H1 (cell line): ENCODE data around the gene TASP1. TPM values are rescaled to one million over a fixed set of nuclear protein-coding genes. Genes with fewer than 3 reads are reported as not detected.

Experiments used
- CTCF ChIA-PET: fragments of 300-600 bp; sonication (Branson Sonifier 250); formaldehyde crosslinking; loops from one replicate; lab custom pipeline; 2021; ENCODE audit not compliant: partially characterized antibody; lab: Charles Lee
- POLR2A ChIA-PET: fragments of 300-600 bp; sonication (Branson Sonifier 250); formaldehyde crosslinking; loops from one replicate; lab custom pipeline; 2021; ENCODE audit warnings: inconsistent platforms; ENCODE audit not compliant: partially characterized antibody; lab: Charles Lee
- DNase-seq, 2 experiments: peaks; one replicate each; pipeline versions ENCODE4 v3.0.0 to v3.0.0-alpha.2; 2010 to 2022; ENCODE audit warnings: low spot score in 2 of 2, low read depth in 1 of 2, mixed read lengths in 1 of 2
- FAIRE-seq: peaks from 2 replicates; lab custom pipeline; 2011; peaks lifted over from hg19 to GRCh38; lab: Jason Lieb, UNC
- H2AFZ ChIP-seq: 2 replicates; pipeline ENCODE4 v1.8.1; 2012; ENCODE audit warnings: low read length, inconsistent platforms
- H2AK5ac ChIP-seq: 2 replicates; pipeline ENCODE4 v1.6.1; 2013; ENCODE audit warnings: low read depth, low read length
- H2BK120ac ChIP-seq: replicated peaks from 2 replicates; pipeline ENCODE3; 2013; ENCODE audit warnings: low read depth, low read length, inconsistent platforms
- H2BK12ac ChIP-seq: 2 replicates; pipeline ENCODE4 v1.6.1; 2013; ENCODE audit warnings: low read depth, low read length
- H2BK15ac ChIP-seq: 2 replicates; pipeline ENCODE4 v1.6.1; 2013; ENCODE audit warnings: low read length
- H2BK20ac ChIP-seq: 2 replicates; pipeline ENCODE4 v1.6.1; 2013; ENCODE audit warnings: low read length
- H2BK5ac ChIP-seq: 2 replicates; pipeline ENCODE4 v1.6.1; 2013; ENCODE audit warnings: low read depth, low read length
- H3K14ac ChIP-seq: 2 replicates; pipeline ENCODE4 v1.6.1; 2013; ENCODE audit warnings: inconsistent platforms; ENCODE audit not compliant: insufficient read length
- H3K18ac ChIP-seq: 2 replicates; pipeline ENCODE4 v1.6.1; 2013; ENCODE audit warnings: low read length; ENCODE audit errors: extremely low read depth
- H3K23ac ChIP-seq: 2 replicates; pipeline ENCODE4 v1.6.1; 2013; ENCODE audit warnings: inconsistent platforms; ENCODE audit not compliant: insufficient read length
- H3K23me2 ChIP-seq: 2 replicates; pipeline ENCODE4 v1.6.1; 2013; ENCODE audit warnings: low read depth, low read length
- H3K27ac ChIP-seq: 2 replicates; pipeline ENCODE4 v1.6.1; 2011; ENCODE audit warnings: low read depth, low read length, inconsistent platforms
- H3K27me3 ChIP-seq, 4 experiments: replicated peaks in 1 of 4; 1 replicate in 1 of 4; 2 replicates in 3 of 4; pipeline versions ENCODE4 v1.6.1 to v1.8.1; 2011 to 2013; ENCODE audit warnings: low read length in 3 of 4, mild to moderate bottlenecking in 3 of 4, inconsistent platforms in 2 of 4, mixed read lengths in 2 of 4, moderate library complexity in 1 of 4; ENCODE audit not compliant: control insufficient read depth in 3 of 4, insufficient read depth in 3 of 4; ENCODE audit errors: extremely low read depth in 1 of 4
- H3K36me3 ChIP-seq, 4 experiments: 2 replicates each; pipeline versions ENCODE4 v1.6.1 to v1.8.1; 2011 to 2013; ENCODE audit warnings: mild to moderate bottlenecking in 4 of 4, low read length in 3 of 4, moderate library complexity in 2 of 4, control low read depth in 1 of 4, inconsistent platforms in 1 of 4; ENCODE audit not compliant: insufficient read depth in 4 of 4, control insufficient read depth in 2 of 4
- H3K4ac ChIP-seq: replicated peaks from 2 replicates; pipeline ENCODE3; 2013; ENCODE audit warnings: low read length, low read depth, mixed read lengths, inconsistent platforms; ENCODE audit not compliant: insufficient read length
- H3K4me1 ChIP-seq, 4 experiments: replicated peaks in 1 of 4; 1 replicate in 1 of 4; 2 replicates in 3 of 4; pipeline versions ENCODE4 v1.6.1 to v1.8.1; 2011 to 2013; ENCODE audit warnings: low read length in 3 of 4, inconsistent platforms in 2 of 4, mixed read lengths in 1 of 4; ENCODE audit not compliant: insufficient read depth in 4 of 4, control insufficient read depth in 3 of 4
- H3K4me2 ChIP-seq, 2 experiments: 2 replicates each; pipeline versions ENCODE4 v1.6.1 to v1.8.1; 2011 to 2013; ENCODE audit warnings: low read depth in 2 of 2, low read length in 2 of 2, control low read depth in 1 of 2, inconsistent platforms in 1 of 2, mild to moderate bottlenecking in 1 of 2; ENCODE audit not compliant: insufficient read depth in 1 of 2
- H3K4me3 ChIP-seq, 4 experiments: fragments of 200-600, 300-600 bp in 1 of 4; sonication (generic), shearing (Covaris generic), sonication (Bioruptor Twin) in 1 of 4; 2 replicates each; pipeline versions ENCODE4 v1.5.1 to v1.8.1; 2011 to 2016; ENCODE audit warnings: low read length in 4 of 4, low read depth in 3 of 4, control low read depth in 2 of 4, inconsistent platforms in 2 of 4, mild to moderate bottlenecking in 2 of 4, mixed read lengths in 1 of 4, moderate library complexity in 1 of 4; ENCODE audit not compliant: insufficient read depth in 2 of 4; ENCODE audit errors: extremely low read depth in 1 of 4
- H3K56ac ChIP-seq: replicated peaks from 2 replicates; pipeline ENCODE3; 2013; ENCODE audit warnings: low read depth, mild to moderate bottlenecking, mixed read lengths, low read length, inconsistent platforms; ENCODE audit not compliant: insufficient read length
- H3K79me1 ChIP-seq: 2 replicates; pipeline ENCODE4 v1.6.1; 2013; ENCODE audit warnings: low read depth, low read length, control low read depth
- H3K79me2 ChIP-seq, 2 experiments: 2 replicates each; pipeline versions ENCODE4 v1.6.1 to v1.8.1; 2012 to 2013; ENCODE audit warnings: low read length in 2 of 2, mild to moderate bottlenecking in 2 of 2, inconsistent platforms in 1 of 2; ENCODE audit not compliant: insufficient read depth in 2 of 2, control insufficient read depth in 1 of 2
- H3K9ac ChIP-seq, 4 experiments: replicated peaks in 1 of 4; 1 replicate in 1 of 4; 2 replicates in 3 of 4; pipeline versions ENCODE4 v1.6.1 to v1.8.1; 2011 to 2013; ENCODE audit warnings: low read depth in 3 of 4, low read length in 3 of 4, control low read depth in 2 of 4, mild to moderate bottlenecking in 2 of 4, moderate library complexity in 2 of 4, inconsistent platforms in 1 of 4; ENCODE audit errors: extremely low read depth in 1 of 4
- H3K9me3 ChIP-seq, 2 experiments: 2 replicates each; pipeline versions ENCODE4 v1.6.1 to v1.8.1; 2012 to 2013; ENCODE audit warnings: mild to moderate bottlenecking in 2 of 2, moderate library complexity in 2 of 2, control low read depth in 1 of 2, inconsistent platforms in 1 of 2, low read depth in 1 of 2, low read length in 1 of 2, mixed read lengths in 1 of 2; ENCODE audit not compliant: insufficient read depth in 2 of 2
- H4K20me1 ChIP-seq, 2 experiments: replicated peaks in 1 of 2; 2 replicates each; pipeline versions ENCODE3 to v1.8.1; 2011 to 2013; ENCODE audit warnings: inconsistent platforms in 2 of 2, low read length in 2 of 2, mild to moderate bottlenecking in 1 of 2; ENCODE audit not compliant: insufficient read depth in 2 of 2, control insufficient read depth in 1 of 2
- H4K5ac ChIP-seq: 2 replicates; pipeline ENCODE4 v1.6.1; 2013; ENCODE audit warnings: low read length, low read depth, mixed read lengths, inconsistent platforms; ENCODE audit not compliant: insufficient read length
- H4K8ac ChIP-seq: 2 replicates; pipeline ENCODE4 v1.8.0; 2013; ENCODE audit warnings: mild to moderate bottlenecking, moderate library complexity, low read length, inconsistent platforms; ENCODE audit not compliant: insufficient read depth; ENCODE audit errors: extremely low read depth
- H4K91ac ChIP-seq: replicated peaks from 2 replicates; pipeline ENCODE3; 2013; ENCODE audit warnings: low read length, mixed read lengths, inconsistent platforms; ENCODE audit not compliant: insufficient read length
- CREB1 ChIP-seq: IDR thresholded peaks from 2 replicates; pipeline ENCODE4 v1.6.1; 2012; ENCODE audit warnings: inconsistent platforms
- CTBP2 ChIP-seq: IDR thresholded peaks from 2 replicates; pipeline ENCODE4 v1.7.0; 2011; ENCODE audit warnings: borderline replicate concordance, mild to moderate bottlenecking, moderate library complexity, mixed read lengths, low read length; ENCODE audit not compliant: insufficient read depth, insufficient read length
- KDM4A ChIP-seq: IDR thresholded peaks from one replicate; pipeline ENCODE4 v1.7.1; 2012; ENCODE audit warnings: low read depth, mild to moderate bottlenecking, moderate library complexity, low read length, inconsistent platforms; ENCODE audit not compliant: severe bottlenecking
- PHF8 ChIP-seq: fragments of 200-600 bp; sonication (generic); conservative IDR thresholded peaks from 2 replicates; pipeline ENCODE4 v1.7.1; 2012; ENCODE audit warnings: low read depth, mild to moderate bottlenecking, inconsistent platforms, low read length, moderate library complexity
- RNF2 ChIP-seq: fragments of 200-900, 300-1000 bp; sonication (generic); IDR thresholded peaks from 2 replicates; pipeline ENCODE4 v1.7.1; 2016; ENCODE audit warnings: borderline replicate concordance, low read depth, mild to moderate bottlenecking, antibody characterized with exemption, low read length; ENCODE audit not compliant: poor library complexity, severe bottlenecking; ENCODE audit errors: missing control alignments
- SIN3A ChIP-seq, 2 experiments: IDR thresholded peaks in 1 of 2; conservative IDR thresholded peaks in 1 of 2; 2 replicates each; pipeline ENCODE4 v1.6.1; 2011 to 2012; ENCODE audit warnings: low read length in 2 of 2, improper control_type of control experiment in 1 of 2, low read depth in 1 of 2, mild to moderate bottlenecking in 1 of 2
- SRF ChIP-seq: IDR thresholded peaks from 2 replicates; pipeline ENCODE4 v1.6.1; 2011; ENCODE audit warnings: mild to moderate bottlenecking, low read depth, low read length, moderate library complexity
- TAF1 ChIP-seq: IDR thresholded peaks from 2 replicates; pipeline ENCODE4 v1.6.1; 2011; ENCODE audit warnings: mild to moderate bottlenecking, low read depth, low read length
- WGBS, 2 experiments: shearing (Covaris generic) in 1 of 2; methylation state at CpG; one replicate each; pipeline versions ENCODE4 v1.1.6 to v1.1.7; 2013 to 2015; ENCODE audit warnings: low lambda C conversion rate in 2 of 2, mixed read lengths in 2 of 2, inconsistent platforms in 1 of 2, low coverage in 1 of 2, missing lambda C conversion rate in 1 of 2; ENCODE audit not compliant: insufficient replicate concordance in 2 of 2, insufficient coverage in 1 of 2, insufficient read length in 1 of 2; ENCODE audit errors: extremely low coverage in 1 of 2, missing lambda C conversion rate in 1 of 2; 5-methylcytosine and 5-hydroxymethylcytosine counted together
- polyA plus RNA-seq, 7 experiments: library from polyadenylated mRNA; depleted of rRNA in 3 of 7; stranded (reverse) in 5 of 7; unstranded in 2 of 7; fragments of >200 nt in 5 of 7; fragments of 200-250 nt in 2 of 7; gene quantifications; 1 replicate in 5 of 7; 2 replicates in 1 of 7; 4 replicates in 1 of 7; pipeline versions ENCODE4 v1.2.1 to v1.2.3, GENCODE V29; 2011 to 2013; ENCODE audit warnings: missing spikeins in 2 of 7, mixed read lengths in 2 of 7
- total RNA-seq: library from RNA; stranded (reverse); fragmentation: NEBNext Ultra II Directional; extraction: Animal tissue kit (Norgen Biotek cat#: 25700); gene quantifications from 2 replicates; pipeline ENCODE4 v1.2.1, GENCODE V29; 2021
- TF ChIP-seq, protein P1 (sequence below): IDR thresholded peaks from 2 replicates; pipeline ENCODE4 v1.6.1; 2011; ENCODE audit warnings: low read depth, mild to moderate bottlenecking, low read length; ENCODE audit not compliant: insufficient read depth

Gene TASP1
- total and polyA plus RNA-seq, 2 of the 8 experiments (the other 6 are each of a cell fraction or from before 2014, with no cell fraction given) = 4.5 to 10.9 TPM

DNA sequence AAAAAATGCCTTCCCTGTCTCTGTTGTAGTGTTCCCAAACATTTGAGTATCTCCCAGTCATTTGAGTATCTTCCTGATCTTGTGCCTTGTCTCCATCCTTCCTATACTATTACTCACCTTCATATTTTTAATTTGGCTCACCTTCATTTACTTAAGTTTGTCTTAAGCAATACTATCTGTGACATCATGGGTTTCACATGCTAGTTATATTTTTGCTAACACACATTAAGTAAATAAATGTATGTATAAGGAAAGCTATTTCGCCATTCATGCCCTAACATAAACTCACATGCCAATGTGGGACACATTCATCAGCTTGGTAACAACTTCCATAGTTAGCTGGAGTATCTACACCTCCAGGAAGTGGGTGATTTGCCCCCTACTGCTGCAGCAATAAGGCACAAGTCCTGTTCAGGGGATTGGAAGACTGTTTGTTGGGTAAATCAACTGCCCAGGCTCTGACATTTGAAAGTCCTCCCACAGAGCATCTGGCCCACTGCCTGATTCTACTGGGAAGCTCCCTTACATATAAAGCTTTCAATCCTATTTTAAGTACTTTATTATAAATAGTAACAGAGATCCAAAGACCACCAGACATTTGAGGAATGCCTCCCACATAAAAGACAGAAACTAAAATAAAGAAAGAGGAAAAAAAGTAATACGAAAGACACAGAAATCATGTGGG, 285.3 kb downstream of the TASP1 start:
- H3K23ac ChIP-seq = no peak overlapping the region
- no peak overlapping the region for H3K4me2 ChIP-seq
- H3K18ac ChIP-seq = no peak overlapping the region
- no peak overlapping the region for H2BK5ac ChIP-seq
- 84% methylated on average over 2 of the region's 2 CpGs; no CpG with 5 or more reads in 1 of the 2 experiments for WGBS, 2 experiments
- ChIA-PET CTCF (interaction anchor here (0.6 to 1.6 kb wide), 2 partner anchors 9 to 357 kb away, joined by 3 read pairs; no protein-coding TSS in a partner anchor), POLR2A (interaction anchor here (0.7 kb wide), 1 partner anchor 132 kb away, joined by 3 read pairs; no protein-coding TSS in a partner anchor)
- H4K20me1 ChIP-seq = no peaks in the 10 kb centered on the region
- FAIRE-seq (no peak), DNase-seq (no peak)
- H3K9ac ChIP-seq = no peak overlapping the region
- no peak overlapping the region for H2BK20ac ChIP-seq
- no peak overlapping the region for H2BK15ac ChIP-seq
- H3K27me3 ChIP-seq = no peaks in the 10 kb centered on the region
- H3K36me3 ChIP-seq = no peaks in the 10 kb centered on the region
- no peaks in the 10 kb centered on the region for H3K79me2 ChIP-seq
- TF ChIP-seq TAF1 (no peak), PHF8 (no peak), SRF (no peak), RNF2 (no peak), KDM4A (no peak), CREB1 (no peak), SIN3A (conservative IDR thresholded peaks at IDR 0.05 in 1 of 2, IDR thresholded peaks at IDR 0.05 in 1 of 2; ENCODE audit: low read depth in 1 of 2, low read length in 2 of 2) (no peak), CTBP2 (no peak)
- TF ChIP-seq, protein P1, sequence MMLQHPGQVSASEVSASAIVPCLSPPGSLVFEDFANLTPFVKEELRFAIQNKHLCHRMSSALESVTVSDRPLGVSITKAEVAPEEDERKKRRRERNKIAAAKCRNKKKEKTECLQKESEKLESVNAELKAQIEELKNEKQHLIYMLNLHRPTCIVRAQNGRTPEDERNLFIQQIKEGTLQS = no peak
- H3K27ac ChIP-seq = no peak overlapping the region
- H3K4me3 ChIP-seq = no peak overlapping the region
- H4K91ac ChIP-seq = no peak overlapping the region
- peaks cover 0 to 11% (median 8%) of the 10 kb centered on the region in 4 experiments; a peak in 4 of 7 replicates for H3K4me1 ChIP-seq
- H3K79me1 ChIP-seq = no peaks in the 10 kb centered on the region
- no peak overlapping the region for H3K14ac ChIP-seq
- no peak overlapping the region for H2AFZ ChIP-seq
- no peak overlapping the region for H4K8ac ChIP-seq
- H2BK12ac ChIP-seq = no peak overlapping the region
- no peak overlapping the region for H3K4ac ChIP-seq
- H2BK120ac ChIP-seq = no peak overlapping the region
- H3K23me2 ChIP-seq = no peaks in the 10 kb centered on the region
- no peaks in the 10 kb centered on the region for H3K9me3 ChIP-seq
- H4K5ac ChIP-seq = no peak overlapping the region
- no peak overlapping the region for H3K56ac ChIP-seq
- H2AK5ac ChIP-seq = no peak overlapping the region
